Muscle layer of duodenum (tissue), 2 donors: ENCODE measurements around the gene TRPV6.

Experiments
- H3K27ac ChIP-seq: one replicate; pipeline ENCODE4 v1.7.0; 2013; ENCODE audit warnings: mild to moderate bottlenecking, low read length
- H3K27me3 ChIP-seq: one replicate; pipeline ENCODE4 v1.7.0; 2013; ENCODE audit warnings: low read depth, mild to moderate bottlenecking, control low read depth, low read length
- H3K36me3 ChIP-seq, 2 donors: one replicate each; pipeline ENCODE4 v1.7.0; 2013; ENCODE audit warnings: low read length in 2 of 2, control low read depth in 1 of 2, mild to moderate bottlenecking in 1 of 2; ENCODE audit not compliant: insufficient read depth in 2 of 2, control insufficient read depth in 1 of 2
- H3K4me1 ChIP-seq, 2 donors: one replicate each; pipeline ENCODE4 v1.7.0; 2013; ENCODE audit warnings: low read length in 2 of 2, mild to moderate bottlenecking in 2 of 2, control low read depth in 1 of 2, moderate library complexity in 1 of 2; ENCODE audit not compliant: insufficient read depth in 2 of 2, control insufficient read depth in 1 of 2
- H3K4me3 ChIP-seq, 2 donors: one replicate each; pipeline ENCODE4 v1.7.0; 2013; ENCODE audit warnings: low read length in 2 of 2, low read depth in 1 of 2, mild to moderate bottlenecking in 1 of 2
- H3K9me3 ChIP-seq, 2 donors: one replicate each; pipeline ENCODE4 v1.7.0; 2013; ENCODE audit warnings: low read length in 2 of 2, control low read depth in 1 of 2, mild to moderate bottlenecking in 1 of 2; ENCODE audit not compliant: control insufficient read depth in 1 of 2
- donor health status: healthy.

The TRPV6 gene

DNA sequence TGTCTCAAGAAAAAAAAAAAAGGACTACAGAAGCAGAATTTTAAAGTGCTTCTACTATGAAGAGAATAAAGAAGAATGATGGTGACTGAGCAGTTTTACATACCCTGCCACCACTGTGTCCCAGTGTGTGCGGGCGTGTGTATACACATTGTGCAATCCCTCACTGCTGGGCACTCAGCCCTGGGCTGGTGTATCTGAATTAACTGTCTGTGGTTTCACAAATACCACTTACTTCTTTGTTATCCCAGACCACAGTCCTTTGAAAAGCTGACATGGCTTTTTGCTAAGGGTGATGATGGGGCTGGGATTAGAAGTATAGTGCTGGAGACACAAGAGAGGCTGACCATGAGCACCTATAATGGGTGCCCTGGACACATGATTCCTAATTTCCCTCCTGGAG is 21.1 kb upstream of the TRPV6 start:
- H3K27ac ChIP-seq, result no peak overlapping the region
- peaks cover 0 to 5% of the 10 kb centered on the region in 2 donors for H3K9me3 ChIP-seq
- H3K36me3 ChIP-seq, result no peaks in the 10 kb centered on the region
- no peaks in the 10 kb centered on the region for H3K27me3 ChIP-seq
- H3K4me3 ChIP-seq, result no peak overlapping the region
- H3K4me1 ChIP-seq, result no peaks in the 10 kb centered on the region

GRCh38 chr7:142905759-142906158 is 20.2 kb upstream of the TRPV6 start:
- Histone ChIP-seq H3K4me1 (no peaks in the 10 kb centered on the region), H3K36me3 (no peaks in the 10 kb centered on the region), H3K27ac (no peak overlapping the region), H3K9me3 (peaks cover 0 to 5% of the 10 kb centered on the region in 2 donors), H3K4me3 (no peak overlapping the region), H3K27me3 (no peaks in the 10 kb centered on the region)

- peaks cover 0 to 5% of the 10 kb centered on the region in 2 donors for H3K9me3 ChIP-seq
- no peak overlapping the region for H3K27ac ChIP-seq
- no peaks in the 10 kb centered on the region for H3K36me3 ChIP-seq
- H3K4me1 ChIP-seq, result no peaks in the 10 kb centered on the region
- H3K4me3 ChIP-seq, result no peak overlapping the region
- no peaks in the 10 kb centered on the region for H3K27me3 ChIP-seq
These were observed 18.6 kb upstream of the TRPV6 start for GRCh38 chr7:142904128-142904527.

DNA sequence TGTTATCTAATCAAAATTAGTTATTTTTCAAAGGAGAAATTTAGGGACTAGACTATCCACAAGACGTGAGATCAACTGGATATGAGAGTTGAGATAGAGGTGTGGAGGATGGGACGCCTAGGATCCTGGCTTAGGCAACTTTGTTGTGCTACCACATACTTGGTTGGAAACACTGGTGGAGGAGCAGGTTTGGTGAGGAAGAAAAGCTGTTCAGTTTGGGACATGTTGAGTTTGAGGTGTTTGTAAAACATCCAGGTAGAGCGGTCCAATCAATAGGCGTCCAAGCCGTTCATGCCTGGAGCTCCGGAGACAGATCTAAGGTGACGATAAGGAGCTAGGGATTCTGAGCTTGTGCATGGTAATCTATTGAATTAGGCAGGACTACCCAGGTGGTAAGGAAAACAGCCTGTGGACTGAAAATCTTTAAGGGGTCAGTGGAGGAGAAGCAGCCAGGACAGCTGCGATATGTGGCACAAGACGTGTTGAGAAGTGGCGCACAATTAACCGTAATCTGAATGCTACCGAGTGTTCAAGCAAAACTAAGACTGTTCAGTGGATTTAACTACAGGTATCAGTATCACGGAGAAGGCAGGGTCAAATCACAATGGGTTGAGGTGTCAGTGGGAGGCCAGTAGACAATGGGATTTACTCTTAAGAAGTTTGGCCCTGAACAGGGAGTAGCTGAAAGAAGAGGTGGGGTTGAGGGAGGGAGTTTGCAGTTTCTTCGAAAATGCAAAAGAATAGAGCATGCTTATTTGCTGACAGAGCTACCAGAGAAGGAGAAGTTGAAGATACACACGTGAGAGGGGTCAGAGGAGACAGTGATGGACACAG is 16.1 kb upstream of the TRPV6 start:
- Histone ChIP-seq H3K4me3 (no peak overlapping the region), H3K36me3 (no peaks in the 10 kb centered on the region), H3K4me1 (no peaks in the 10 kb centered on the region), H3K27me3 (no peaks in the 10 kb centered on the region), H3K9me3 (peaks cover 0 to 5% of the 10 kb centered on the region in 2 donors), H3K27ac (no peak overlapping the region)

GRCh38 chr7:142899661-142900060 is 14.1 kb upstream of the TRPV6 start:
- H3K9me3 ChIP-seq, result peaks cover 0 to 5% of the 10 kb centered on the region in 2 donors
- no peaks in the 10 kb centered on the region for H3K27me3 ChIP-seq
- no peaks in the 10 kb centered on the region for H3K36me3 ChIP-seq
- H3K4me1 ChIP-seq, result no peaks in the 10 kb centered on the region
- no peak overlapping the region for H3K4me3 ChIP-seq
- no peak overlapping the region for H3K27ac ChIP-seq

DNA sequence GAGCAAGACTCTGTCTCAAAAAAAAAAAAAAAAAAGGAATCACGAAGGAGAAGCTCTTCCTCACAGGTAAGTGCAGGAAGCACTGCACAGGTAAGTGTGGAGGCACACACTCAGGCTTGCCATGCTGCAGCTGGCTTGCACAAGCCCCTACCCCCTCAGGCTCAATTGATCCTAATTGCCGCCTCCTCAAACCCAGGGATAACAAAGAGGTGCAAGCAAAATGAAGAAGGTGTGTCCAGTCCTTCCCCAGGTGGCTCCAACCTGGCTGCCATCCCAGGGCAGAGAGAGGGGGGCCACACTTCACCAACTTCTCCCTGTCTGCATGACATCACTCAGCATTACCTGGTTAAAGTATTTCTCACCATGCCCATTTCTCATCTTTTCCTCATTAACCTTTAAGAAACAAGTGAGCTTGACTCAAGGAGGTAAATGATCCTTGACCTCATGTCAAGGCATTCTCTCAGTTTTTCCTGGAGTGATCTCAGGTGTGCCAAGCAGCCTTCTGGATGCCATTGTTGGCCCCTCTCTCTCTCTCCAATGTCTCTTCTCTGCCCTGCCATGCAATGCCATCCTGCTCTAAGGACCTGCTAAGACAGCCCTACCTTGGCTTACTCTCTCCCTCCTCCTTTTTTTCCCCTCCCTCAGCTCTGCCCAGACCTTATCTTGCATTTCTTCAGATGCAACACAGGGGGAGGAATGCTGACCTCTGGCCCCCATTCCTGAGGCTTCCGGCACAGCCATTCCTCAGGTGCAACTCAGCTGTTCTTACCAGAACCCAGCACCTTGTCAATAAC is 13.0 kb upstream of the TRPV6 start:
- H3K4me1 ChIP-seq, result no peaks in the 10 kb centered on the region

GRCh38 chr7:142897691-142898090 is 12.1 kb upstream of the TRPV6 start:
- Histone ChIP-seq H3K36me3 (no peaks in the 10 kb centered on the region), H3K4me3 (no peak overlapping the region), H3K9me3 (no peaks in the 10 kb centered on the region), H3K27me3 (no peaks in the 10 kb centered on the region), H3K4me1 (no peaks in the 10 kb centered on the region), H3K27ac (no peak overlapping the region)

More for the DNA sequence above, 13.0 kb upstream of the TRPV6 start:
- H3K9me3 ChIP-seq, result no peaks in the 10 kb centered on the region
- no peak overlapping the region for H3K27ac ChIP-seq
- H3K27me3 ChIP-seq, result no peaks in the 10 kb centered on the region
- H3K36me3 ChIP-seq, result no peaks in the 10 kb centered on the region
- H3K4me3 ChIP-seq, result no peak overlapping the region

GRCh38 chr7:142896741-142897379 is 11.3 kb upstream of the TRPV6 start:
- no peak overlapping the region for H3K27ac ChIP-seq
- no peaks in the 10 kb centered on the region for H3K9me3 ChIP-seq
- no peaks in the 10 kb centered on the region for H3K27me3 ChIP-seq
- no peaks in the 10 kb centered on the region for H3K4me1 ChIP-seq
- no peak overlapping the region for H3K4me3 ChIP-seq
- H3K36me3 ChIP-seq, result no peaks in the 10 kb centered on the region

GRCh38 chr7:142896151-142896550 is 10.6 kb upstream of the TRPV6 start:
- no peaks in the 10 kb centered on the region for H3K9me3 ChIP-seq
- no peak overlapping the region for H3K27ac ChIP-seq
- no peak overlapping the region for H3K4me3 ChIP-seq
- H3K4me1 ChIP-seq, result no peaks in the 10 kb centered on the region
- no peaks in the 10 kb centered on the region for H3K27me3 ChIP-seq
- no peaks in the 10 kb centered on the region for H3K36me3 ChIP-seq

DNA sequence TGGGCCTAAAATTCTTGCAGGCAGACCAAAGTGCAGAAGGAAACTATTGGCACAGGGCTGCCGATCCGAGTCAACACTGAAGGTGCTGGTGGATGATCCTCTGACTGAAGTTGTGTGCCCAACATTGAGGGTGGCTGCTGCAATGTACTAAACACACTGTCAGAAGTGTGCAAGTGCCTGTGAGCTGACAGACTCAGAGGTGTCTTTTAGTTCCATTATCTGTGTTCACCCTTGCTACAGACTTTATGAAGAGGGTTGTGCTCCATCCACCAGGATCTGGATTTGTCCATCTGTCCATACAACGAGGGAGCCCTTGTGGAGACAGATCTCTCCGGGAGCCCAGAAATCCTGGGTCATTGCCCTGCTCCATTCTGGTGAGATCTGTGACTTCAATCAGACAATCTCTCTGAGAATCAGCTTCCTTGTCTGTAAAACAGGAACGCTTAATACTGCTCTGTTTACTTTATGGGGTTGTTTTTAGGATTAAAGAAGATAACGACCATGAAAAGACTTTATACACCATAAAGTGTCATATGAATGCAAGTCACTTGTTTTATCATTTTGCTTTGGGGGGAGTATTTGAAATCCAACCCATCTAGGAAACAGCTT is 9.5 kb upstream of the TRPV6 start:
- H3K27me3 ChIP-seq, result no peaks in the 10 kb centered on the region
- H3K36me3 ChIP-seq, result no peaks in the 10 kb centered on the region
- H3K4me3 ChIP-seq, result no peak overlapping the region
- H3K27ac ChIP-seq, result no peak overlapping the region
- H3K9me3 ChIP-seq, result no peaks in the 10 kb centered on the region
- H3K4me1 ChIP-seq, result no peaks in the 10 kb centered on the region
